HG02588 (cell line): ENCODE results near the gene SNAP23.

ENCODE experiments used
- ATAC-seq: cut with Tn5 transposase; IDR thresholded peaks from one replicate; pipeline ENCODE4 v1.9.1; 2021; ENCODE audit warnings: mild to moderate bottlenecking, moderate library complexity; ENCODE audit not compliant: unreplicated experiment

Gene SNAP23

GRCh38 chr15:42494998-42495360, 455 bp upstream of the SNAP23 start:
- ATAC-seq, result no peak

- no peak for ATAC-seq
Observed at GRCh38 chr15:42498212-42499068, 3.0 kb downstream of the SNAP23 start.

- no peak for ATAC-seq
Observed at GRCh38 chr15:42499858-42500609, 4.6 kb downstream of the SNAP23 start.

DNA sequence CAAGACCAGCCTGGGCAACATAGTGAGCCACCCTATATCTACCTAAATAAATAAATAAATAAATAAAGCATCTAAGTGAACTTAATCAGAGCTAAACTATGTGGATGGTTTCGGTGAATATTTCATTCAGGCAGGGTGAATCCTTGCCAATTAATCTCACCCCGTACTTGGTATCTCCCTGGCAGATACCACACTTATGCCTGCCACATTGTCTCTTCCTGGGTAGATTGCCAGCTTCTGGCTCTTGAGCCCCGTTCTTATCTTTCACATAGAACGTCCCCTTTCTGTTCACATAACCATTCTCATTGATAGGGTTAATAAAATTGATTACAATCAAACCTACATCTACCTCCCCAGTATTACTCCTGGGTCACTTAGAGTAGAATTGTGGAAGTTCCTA, 7.0 kb downstream of the SNAP23 start:
- no peak for ATAC-seq

DNA sequence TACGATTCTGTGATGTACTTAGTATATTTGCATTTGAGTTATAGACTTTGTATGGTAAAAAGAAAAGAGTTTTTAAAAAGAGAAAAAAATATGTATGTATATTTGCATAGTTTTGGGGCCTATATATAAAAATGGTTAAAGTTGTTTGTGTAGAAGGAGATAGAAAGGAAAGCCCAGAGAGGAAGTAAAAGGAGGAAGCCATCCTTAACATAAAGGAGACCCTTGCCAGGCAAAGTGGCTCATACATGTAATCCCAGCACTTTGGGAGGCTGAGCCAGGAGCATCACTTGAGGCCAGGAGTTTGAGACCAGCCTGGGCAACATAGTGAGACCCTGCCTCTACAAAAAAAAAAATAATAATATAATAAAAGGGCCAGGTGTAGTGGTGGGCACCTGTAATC, 8.4 kb downstream of the SNAP23 start:
- no peak for ATAC-seq

DNA sequence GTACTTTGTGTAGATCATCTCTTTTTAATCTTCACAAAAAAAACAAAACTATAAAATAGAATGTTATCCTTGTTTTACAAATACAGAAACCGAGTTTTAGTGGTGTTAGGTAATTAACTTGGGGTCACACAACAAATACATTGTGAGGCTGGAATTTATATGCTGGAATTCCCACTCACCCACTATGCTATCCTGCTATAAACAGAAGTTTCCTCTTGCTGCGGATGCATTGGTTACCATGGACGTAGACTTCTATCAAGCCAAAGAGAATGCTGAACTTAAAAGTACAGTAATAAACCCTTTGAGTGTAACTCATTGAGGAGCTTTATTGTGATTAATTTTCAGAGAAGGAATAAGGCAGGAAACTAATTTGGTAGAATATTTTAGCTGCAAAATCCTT, 9.2 kb downstream of the SNAP23 start:
- no peak for ATAC-seq

DNA sequence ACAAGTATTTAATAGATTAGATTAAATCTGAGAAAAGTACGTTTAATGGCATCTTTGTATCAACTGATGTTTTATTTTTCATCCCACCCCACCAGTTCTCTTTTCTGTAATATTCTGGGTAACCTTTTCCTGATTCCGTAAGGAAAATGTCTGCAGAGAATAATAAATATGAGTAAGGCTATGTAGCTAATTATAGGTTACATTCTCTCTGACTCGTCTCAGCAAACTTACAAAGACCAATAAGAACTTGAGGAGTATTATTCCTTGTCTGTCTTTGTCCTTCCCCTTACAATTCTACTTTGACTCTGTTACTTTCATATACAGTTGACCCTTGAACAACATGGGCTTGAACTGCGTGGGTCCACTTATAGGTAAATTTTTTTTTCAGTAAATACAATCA, 12.1 kb downstream of the SNAP23 start:
- no peak for ATAC-seq

DNA sequence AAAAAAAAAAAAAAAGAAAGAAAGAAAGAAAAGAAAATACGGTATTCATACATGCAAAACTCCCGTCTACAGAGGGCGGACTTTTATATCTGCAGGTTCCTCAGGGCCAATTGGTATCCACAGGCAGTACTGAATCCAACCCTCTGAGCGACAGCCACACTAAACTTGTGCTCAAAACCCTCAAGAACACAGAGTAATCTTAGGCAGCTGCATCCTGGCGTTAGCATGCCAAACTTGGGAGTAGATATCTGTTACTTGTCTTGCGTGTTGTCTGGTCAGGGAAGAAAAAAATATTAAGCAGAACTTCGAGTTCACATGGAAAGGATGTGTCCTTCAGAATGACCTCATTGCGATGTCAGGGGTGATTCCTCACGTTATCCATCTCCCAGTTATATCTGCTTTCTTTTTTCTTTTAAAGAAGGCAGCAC, 12.8 kb downstream of the SNAP23 start:
- ATAC-seq, result no peak

DNA sequence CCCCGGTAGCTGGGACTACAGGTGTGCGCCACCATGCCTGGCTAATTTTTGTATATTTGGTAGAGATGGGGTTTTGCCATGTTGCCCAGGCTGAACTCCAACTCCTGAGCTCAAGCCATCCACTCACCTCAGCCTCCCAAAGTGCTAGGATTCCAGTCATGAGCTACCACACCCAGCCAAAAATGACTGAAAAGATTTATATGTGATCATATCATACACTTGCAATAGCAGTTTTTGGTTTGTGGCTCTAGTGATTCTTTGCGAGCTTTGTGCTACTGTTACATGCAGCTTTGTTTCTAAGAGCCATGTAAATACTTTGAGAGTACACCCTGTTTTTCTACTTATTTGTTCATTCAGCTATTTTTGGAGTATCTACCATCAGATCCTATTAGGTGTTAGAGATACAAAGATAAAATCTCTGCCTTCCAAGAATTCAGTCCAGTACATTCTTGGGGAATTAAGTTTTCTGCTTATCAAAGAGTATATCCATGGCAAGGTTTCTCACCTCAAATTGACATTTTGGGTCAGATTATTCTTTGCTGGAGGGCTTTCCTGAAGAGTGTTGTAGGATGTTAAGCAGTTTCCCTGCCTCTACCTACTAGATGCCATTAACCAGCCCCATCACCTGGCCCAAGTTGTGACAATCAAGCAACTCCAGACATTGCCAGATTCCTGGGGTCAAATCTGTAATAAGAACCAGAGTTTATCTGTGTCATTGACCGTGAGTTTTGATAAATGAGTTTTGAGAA, 15.0 kb downstream of the SNAP23 start:
- ATAC-seq, result no peak

GRCh38 chr15:42511007-42511391, 15.6 kb downstream of the SNAP23 start:
- no peak for ATAC-seq

- ATAC-seq, result no peak
Observed at GRCh38 chr15:42523331-42523730, 27.9 kb downstream of the SNAP23 start.

DNA sequence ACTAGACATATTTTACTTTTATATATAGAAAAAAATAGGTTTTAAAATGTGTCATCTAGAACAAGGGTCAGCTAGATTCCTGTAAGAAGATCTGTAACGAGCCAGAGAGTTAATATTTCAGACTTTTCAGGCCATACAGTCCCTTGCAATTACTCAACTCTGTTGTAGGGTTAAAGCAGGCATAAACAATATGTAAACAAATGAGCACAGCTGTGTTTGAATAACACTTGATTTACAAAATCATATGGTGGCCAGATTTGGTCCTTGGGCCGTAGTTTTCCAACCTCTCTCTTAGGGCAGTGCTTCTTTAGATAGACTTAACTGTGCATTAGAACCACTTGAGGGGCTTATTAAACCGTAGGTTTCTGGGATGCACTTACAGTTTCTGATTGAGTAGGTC, 33.5 kb downstream of the SNAP23 start:
- ATAC-seq, result no peak

GRCh38 chr15:42533246-42533645, 37.8 kb downstream of the SNAP23 start:
- ATAC-seq, result no peak

- no peak for ATAC-seq
Observed at GRCh38 chr15:42544853-42545629, 49.6 kb downstream of the SNAP23 start.

DNA sequence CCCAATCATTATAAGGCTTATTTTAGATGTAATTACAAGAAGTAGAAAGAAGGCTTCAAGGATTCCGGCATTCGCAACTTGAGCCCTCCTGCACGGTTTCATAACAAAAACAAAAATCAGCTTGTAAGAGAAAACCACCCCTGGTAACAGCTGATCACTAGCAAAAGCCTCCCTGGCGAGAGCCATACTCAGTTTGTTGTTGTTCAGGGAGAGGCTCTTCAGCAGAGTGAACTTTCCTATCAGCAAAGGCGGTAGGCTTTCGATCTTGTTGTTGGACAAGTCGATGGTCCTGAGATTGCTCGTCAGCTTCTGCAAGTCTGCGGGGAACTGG, 52.4 kb downstream of the SNAP23 start:
- no peak for ATAC-seq

- ATAC-seq, result peak; percentile 80
Observed at GRCh38 chr15:42548249-42549031, 53.0 kb downstream of the SNAP23 start, which contains the start of the genes HAUS2 and LRRC57. TSS of gene HAUS2 (plus strand) at chr15:42548838. CDS start at chr15:42548873, 35 bp downstream. TSS of gene LRRC57 (minus strand) at chr15:42548793. CDS start at chr15:42548434, 359 bp downstream.

- peak; percentile 37 for ATAC-seq
Observed at GRCh38 chr15:42549032-42549491, 53.6 kb downstream of the SNAP23 start.

DNA sequence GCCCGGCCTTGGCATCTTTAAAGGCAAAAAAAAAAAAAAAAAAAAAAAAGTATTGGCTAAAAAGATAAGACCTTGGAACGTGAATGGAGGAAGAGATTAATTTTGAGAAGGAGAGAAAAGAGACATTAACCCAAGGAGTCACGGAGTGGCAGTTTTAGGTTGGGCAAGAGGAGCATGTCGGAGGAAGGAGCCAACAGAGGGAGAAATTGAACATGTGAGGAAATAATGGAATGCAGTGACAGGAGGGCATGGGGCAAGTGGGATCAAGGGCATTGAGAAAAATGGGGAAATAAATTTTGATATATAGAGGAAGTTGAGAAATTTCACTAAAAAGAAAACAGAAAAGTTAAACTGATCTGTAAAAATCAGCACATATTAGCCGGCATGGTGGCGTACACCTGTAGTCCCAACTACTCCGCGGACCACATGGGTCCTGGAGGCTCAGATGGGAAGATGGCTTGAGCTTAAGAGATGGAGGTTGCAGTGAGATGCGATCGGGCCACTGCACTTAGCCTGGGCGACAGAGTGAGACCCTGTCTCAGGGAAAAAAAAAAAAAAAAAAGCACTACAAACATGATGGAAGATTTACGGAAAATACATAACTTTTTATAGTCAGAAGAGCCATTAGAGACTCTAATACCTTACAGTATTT, 54.4 kb downstream of the SNAP23 start:
- ATAC-seq, result no peak

DNA sequence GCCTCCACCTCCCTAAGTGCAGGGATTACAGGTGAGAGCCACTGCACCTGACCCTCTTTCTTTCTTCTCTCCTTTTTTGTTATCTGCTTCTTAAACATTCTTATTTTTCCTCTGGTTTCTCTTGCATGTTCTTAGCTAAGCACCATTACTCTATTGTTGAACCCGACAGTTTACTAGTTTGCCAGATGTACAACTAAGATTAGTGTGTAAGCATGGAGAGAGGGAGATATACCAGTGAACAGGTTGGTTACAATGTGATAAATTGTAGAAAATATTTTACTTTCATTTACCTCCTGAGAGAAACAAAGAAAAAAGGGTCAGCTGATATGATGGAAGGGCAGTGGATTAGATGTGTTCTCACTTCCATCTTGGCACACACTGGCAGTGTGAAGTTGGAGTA, 58.1 kb downstream of the SNAP23 start:
- ATAC-seq, result no peak
